SJSA1 (cell line): ENCODE measurements around the gene ELL. TPM values are rescaled to one million over a fixed set of nuclear protein-coding genes. Genes with fewer than 3 reads are reported as not detected.

ENCODE experiments used
- DNase-seq, 2 experiments: peaks; one replicate each; pipeline ENCODE4 v3.0.0-alpha.2; 2015 to 2020; ENCODE audit warnings: low spot score in 2 of 2, low read depth in 1 of 2
- H3K27ac ChIP-seq: fragments of 250-450 bp; sonication (Bioruptor Pico); 2 replicates; pipeline ENCODE4 v1.5.1; 2020; ENCODE audit warnings: mild to moderate bottlenecking, moderate library complexity
- H3K27me3 ChIP-seq: fragments of 250-450 bp; sonication (Bioruptor Pico); replicated peaks from 2 replicates; pipeline ENCODE4 v1.5.1; 2020; ENCODE audit warnings: mild to moderate bottlenecking, moderate library complexity
- H3K36me3 ChIP-seq: fragments of 250-450 bp; sonication (Bioruptor Pico); 2 replicates; pipeline ENCODE4 v1.5.1; 2020; ENCODE audit warnings: mild to moderate bottlenecking
- H3K4me1 ChIP-seq: fragments of 250-450 bp; sonication (Bioruptor Pico); replicated peaks from 2 replicates; pipeline ENCODE4 v1.6.1; 2021; ENCODE audit warnings: mild to moderate bottlenecking
- H3K4me3 ChIP-seq: fragments of 250-450 bp; sonication (Bioruptor Pico); 2 replicates; pipeline ENCODE4 v1.5.1; 2020; ENCODE audit warnings: mild to moderate bottlenecking
- H3K9me3 ChIP-seq: fragments of 250-450 bp; sonication (Bioruptor Pico); replicated peaks from 2 replicates; pipeline ENCODE4 v1.5.1; 2020; ENCODE audit warnings: mild to moderate bottlenecking
- total RNA-seq: library from RNA; depleted of rRNA; stranded (reverse); fragments of >200 nt; shearing (Covaris generic); gene quantifications from 2 replicates; pipeline ENCODE4 v1.2.3, GENCODE V29; 2014

ELL gene
- total RNA-seq, 1 experiment from 2014 or later = 14.8 TPM

- no peak overlapping the region for H3K27ac ChIP-seq
- peaks cover 9% of the 10 kb centered on the region for H3K4me1 ChIP-seq
- peaks cover 41% of the 10 kb centered on the region for H3K36me3 ChIP-seq
- no peaks in the 10 kb centered on the region for H3K9me3 ChIP-seq
- no peak overlapping the region for H3K4me3 ChIP-seq
- no peaks in the 10 kb centered on the region for H3K27me3 ChIP-seq
- DNase-seq = no peak
These were observed 51.1 kb downstream of the ELL start for GRCh38 chr19:18470787-18471186.

- Histone ChIP-seq H3K27ac (no peak overlapping the region), H3K4me3 (no peak overlapping the region), H3K9me3 (no peaks in the 10 kb centered on the region), H3K36me3 (peaks cover 48% of the 10 kb centered on the region), H3K27me3 (no peaks in the 10 kb centered on the region), H3K4me1 (peaks cover 9% of the 10 kb centered on the region)
- peak; percentile 46 to 65 for DNase-seq
These were observed 52.6 kb downstream of the ELL start for GRCh38 chr19:18469069-18469846.

- H3K27me3 ChIP-seq = no peaks in the 10 kb centered on the region
- no peak overlapping the region for H3K4me3 ChIP-seq
- no peaks in the 10 kb centered on the region for H3K9me3 ChIP-seq
- H3K36me3 ChIP-seq = peaks cover 48% of the 10 kb centered on the region
- H3K27ac ChIP-seq = no peak overlapping the region
- no peak for DNase-seq
- H3K4me1 ChIP-seq = peaks cover 9% of the 10 kb centered on the region
These were observed 53.4 kb downstream of the ELL start for GRCh38 chr19:18468517-18468916.

GRCh38 chr19:18467978-18468377 is 53.9 kb downstream of the ELL start:
- Histone ChIP-seq H3K27me3 (no peaks in the 10 kb centered on the region), H3K4me3 (no peak overlapping the region), H3K9me3 (no peaks in the 10 kb centered on the region), H3K36me3 (peaks cover 50% of the 10 kb centered on the region), H3K4me1 (peaks cover 6% of the 10 kb centered on the region), H3K27ac (no peak overlapping the region)
- no peak for DNase-seq

GRCh38 chr19:18466354-18466753 is 55.5 kb downstream of the ELL start:
- Histone ChIP-seq H3K27ac (no peak overlapping the region), H3K4me3 (no peak overlapping the region), H3K4me1 (peaks cover 12% of the 10 kb centered on the region), H3K36me3 (peaks cover 56% of the 10 kb centered on the region), H3K27me3 (no peaks in the 10 kb centered on the region), H3K9me3 (no peaks in the 10 kb centered on the region)
- DNase-seq = no peak

- Histone ChIP-seq H3K9me3 (no peaks in the 10 kb centered on the region), H3K4me1 (peaks cover 12% of the 10 kb centered on the region), H3K36me3 (peaks cover 60% of the 10 kb centered on the region), H3K4me3 (no peak overlapping the region), H3K27me3 (no peaks in the 10 kb centered on the region), H3K27ac (no peak overlapping the region)
- DNase-seq = no peak
These were observed 55.9 kb downstream of the ELL start for GRCh38 chr19:18465964-18466339.

GRCh38 chr19:18465214-18465963 is 56.5 kb downstream of the ELL start:
- Histone ChIP-seq H3K4me1 (peaks cover 18% of the 10 kb centered on the region), H3K4me3 (no peak overlapping the region), H3K36me3 (peaks cover 60% of the 10 kb centered on the region), H3K27me3 (no peaks in the 10 kb centered on the region), H3K27ac (no peak overlapping the region), H3K9me3 (no peaks in the 10 kb centered on the region)
- no peak for DNase-seq

- peaks cover 25% of the 10 kb centered on the region for H3K4me1 ChIP-seq
- H3K4me3 ChIP-seq = no peak overlapping the region
- no peaks in the 10 kb centered on the region for H3K9me3 ChIP-seq
- no peaks in the 10 kb centered on the region for H3K27me3 ChIP-seq
- no peak overlapping the region for H3K27ac ChIP-seq
- H3K36me3 ChIP-seq = peaks cover 60% of the 10 kb centered on the region
- DNase-seq = no peak
These were observed 57.2 kb downstream of the ELL start for GRCh38 chr19:18464646-18465045.

GRCh38 chr19:18461471-18461870 is 60.4 kb downstream of the ELL start:
- Histone ChIP-seq H3K4me3 (no peak overlapping the region), H3K36me3 (peaks cover 72% of the 10 kb centered on the region), H3K9me3 (no peaks in the 10 kb centered on the region), H3K27ac (no peak overlapping the region), H3K4me1 (peaks cover 23% of the 10 kb centered on the region), H3K27me3 (no peaks in the 10 kb centered on the region)
- no peak for DNase-seq

- H3K9me3 ChIP-seq = no peaks in the 10 kb centered on the region
- H3K27me3 ChIP-seq = no peaks in the 10 kb centered on the region
- DNase-seq = no peak
- peaks cover 74% of the 10 kb centered on the region for H3K36me3 ChIP-seq
- no peak overlapping the region for H3K4me3 ChIP-seq
- no peak overlapping the region for H3K27ac ChIP-seq
- peaks cover 23% of the 10 kb centered on the region for H3K4me1 ChIP-seq
These were observed 61.0 kb downstream of the ELL start for GRCh38 chr19:18460900-18461299.

- H3K4me3 ChIP-seq = no peak overlapping the region
- H3K9me3 ChIP-seq = no peaks in the 10 kb centered on the region
- H3K27me3 ChIP-seq = no peaks in the 10 kb centered on the region
- no peak for DNase-seq
- peaks cover 60% of the 10 kb centered on the region for H3K36me3 ChIP-seq
- H3K4me1 ChIP-seq = peaks cover 42% of the 10 kb centered on the region
- no peak overlapping the region for H3K27ac ChIP-seq
These were observed 64.2 kb downstream of the ELL start for GRCh38 chr19:18457483-18458331.

GRCh38 chr19:18456974-18457373 is 64.9 kb downstream of the ELL start:
- Histone ChIP-seq H3K4me1 (peaks cover 49% of the 10 kb centered on the region), H3K4me3 (no peak overlapping the region), H3K36me3 (peaks cover 62% of the 10 kb centered on the region), H3K9me3 (no peaks in the 10 kb centered on the region), H3K27me3 (no peaks in the 10 kb centered on the region), H3K27ac (no peak overlapping the region)
- DNase-seq = no peak

GRCh38 chr19:18456279-18456678 is 65.6 kb downstream of the ELL start:
- no peak for DNase-seq
- Histone ChIP-seq H3K4me3 (no peak overlapping the region), H3K27me3 (no peaks in the 10 kb centered on the region), H3K9me3 (no peaks in the 10 kb centered on the region), H3K36me3 (peaks cover 62% of the 10 kb centered on the region), H3K27ac (no peak overlapping the region), H3K4me1 (peaks cover 48% of the 10 kb centered on the region)
